Natural killer cell (primary cell): Measurements from ENCODE around the gene LHFPL2. TPM values are rescaled to one million over a fixed set of nuclear protein-coding genes. Genes with fewer than 3 reads are reported as not detected.

ENCODE experiments used
- ATAC-seq, 3 donors: fragments of 150-1000 bp in 2 of 3; fragments of 200-7000 bp in 1 of 3; cut with Tn5 transposase; 1 replicate in 1 of 3; 2 replicates in 2 of 3; pipeline ENCODE4 v1.10.0; 2021; ENCODE audit warnings: mild to moderate bottlenecking in 2 of 3, moderate library complexity in 2 of 3
- DNase-seq, 2 donors: peaks; one replicate each; pipeline versions ENCODE4 v3.0.0 to v3.0.0-alpha.2; 2013 to 2021; ENCODE audit warnings: mixed read lengths in 1 of 2
- H3K27ac ChIP-seq: one replicate; pipeline ENCODE4 v1.5.1; 2013; ENCODE audit warnings: mild to moderate bottlenecking, low read length
- H3K27me3 ChIP-seq: one replicate; pipeline ENCODE4 v1.6.1; 2013; ENCODE audit warnings: low read length; ENCODE audit not compliant: control insufficient read depth, insufficient read depth
- H3K36me3 ChIP-seq: one replicate; pipeline ENCODE4 v1.6.1; 2013; ENCODE audit warnings: low read length; ENCODE audit not compliant: control insufficient read depth, insufficient read depth
- H3K4me1 ChIP-seq: one replicate; pipeline ENCODE4 v1.6.1; 2013; ENCODE audit warnings: low read length; ENCODE audit not compliant: control insufficient read depth, insufficient read depth
- H3K4me3 ChIP-seq: one replicate; pipeline ENCODE4 v1.5.1; 2013; ENCODE audit warnings: low read length
- H3K9me3 ChIP-seq: one replicate; pipeline ENCODE4 v1.6.1; 2013; ENCODE audit warnings: low read length; ENCODE audit not compliant: control insufficient read depth, insufficient read depth
- H3K27ac Mint-ChIP-seq, 2 donors: one replicate each; pipeline ENCODE4 v1.8.0; 2022; ENCODE audit warnings: mild to moderate bottlenecking in 2 of 2, mixed read lengths in 2 of 2, moderate library complexity in 1 of 2
- H3K27me3 Mint-ChIP-seq, 2 donors: one replicate each; pipeline ENCODE4 v1.8.0; 2022; ENCODE audit warnings: low read depth in 2 of 2, mixed read lengths in 2 of 2
- H3K36me3 Mint-ChIP-seq: one replicate; pipeline ENCODE4 v1.8.0; 2022; ENCODE audit warnings: mixed read lengths
- H3K4me1 Mint-ChIP-seq, 2 donors: one replicate each; pipeline ENCODE4 v1.8.0; 2022; ENCODE audit warnings: mixed read lengths in 2 of 2
- H3K4me3 Mint-ChIP-seq: one replicate; pipeline ENCODE4 v1.8.0; 2022; ENCODE audit warnings: mild to moderate bottlenecking, moderate library complexity, mixed read lengths
- H3K9me3 Mint-ChIP-seq, 2 donors: one replicate each; pipeline ENCODE4 v1.8.0; 2022; ENCODE audit warnings: mixed read lengths in 2 of 2
- WGBS: methylation state at CpG from one replicate; pipeline ENCODE4 v1.1.7; 2013; ENCODE audit warnings: missing lambda C conversion rate; ENCODE audit not compliant: insufficient coverage; 5-methylcytosine and 5-hydroxymethylcytosine counted together
- intact Hi-C: fragments of 100-400 bp; cut with micrococcal nuclease; formaldehyde crosslinking; loops from one replicate; pipeline ENCODE4 v1.14.2; 2022
- total RNA-seq, 4 donors: library from RNA; stranded (reverse); fragments of 120-200 nt in 1 of 4; gene quantifications; one replicate each; pipeline versions ENCODE4 v1.2.3 to v1.2.4, GENCODE V29; 2013 to 2022
- TF ChIP-seq, protein P1 (sequence below): fragments of 200-600 bp; IDR thresholded peaks from one replicate; pipeline ENCODE4 v1.8.0; 2022; ENCODE audit warnings: antibody characterized with exemption

Gene LHFPL2
- total RNA-seq, 3 donors from 2014 or later (not counting 1 experiment from before 2014, with no cell fraction given), result 0.85 to 1.9 (median 1.00) TPM

GRCh38 chr5:78534148-78534904, 114.2 kb downstream of the LHFPL2 start:
- H3K4me1 Mint-ChIP-seq, result peaks cover 0 to 6% of the 10 kb centered on the region in 2 donors
- DNase-seq (no peak), ATAC-seq (peak in 1 of 3 donors; percentile 18)
- H3K36me3 ChIP-seq, result no peaks in the 10 kb centered on the region
- H3K27ac Mint-ChIP-seq, result no peak overlapping the region
- no peaks in the 10 kb centered on the region for H3K9me3 ChIP-seq
- WGBS, result 88% methylated on average over 24 of the region's 24 CpGs
- H3K36me3 Mint-ChIP-seq, result no peaks in the 10 kb centered on the region
- H3K27ac ChIP-seq, result no peak overlapping the region
- no peaks in the 10 kb centered on the region for H3K27me3 Mint-ChIP-seq
- TF ChIP-seq, protein P1, sequence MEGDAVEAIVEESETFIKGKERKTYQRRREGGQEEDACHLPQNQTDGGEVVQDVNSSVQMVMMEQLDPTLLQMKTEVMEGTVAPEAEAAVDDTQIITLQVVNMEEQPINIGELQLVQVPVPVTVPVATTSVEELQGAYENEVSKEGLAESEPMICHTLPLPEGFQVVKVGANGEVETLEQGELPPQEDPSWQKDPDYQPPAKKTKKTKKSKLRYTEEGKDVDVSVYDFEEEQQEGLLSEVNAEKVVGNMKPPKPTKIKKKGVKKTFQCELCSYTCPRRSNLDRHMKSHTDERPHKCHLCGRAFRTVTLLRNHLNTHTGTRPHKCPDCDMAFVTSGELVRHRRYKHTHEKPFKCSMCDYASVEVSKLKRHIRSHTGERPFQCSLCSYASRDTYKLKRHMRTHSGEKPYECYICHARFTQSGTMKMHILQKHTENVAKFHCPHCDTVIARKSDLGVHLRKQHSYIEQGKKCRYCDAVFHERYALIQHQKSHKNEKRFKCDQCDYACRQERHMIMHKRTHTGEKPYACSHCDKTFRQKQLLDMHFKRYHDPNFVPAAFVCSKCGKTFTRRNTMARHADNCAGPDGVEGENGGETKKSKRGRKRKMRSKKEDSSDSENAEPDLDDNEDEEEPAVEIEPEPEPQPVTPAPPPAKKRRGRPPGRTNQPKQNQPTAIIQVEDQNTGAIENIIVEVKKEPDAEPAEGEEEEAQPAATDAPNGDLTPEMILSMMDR, result no peak
- intact Hi-C loops, result no loop called here
- no peaks in the 10 kb centered on the region for H3K9me3 Mint-ChIP-seq
- no peaks in the 10 kb centered on the region for H3K4me1 ChIP-seq
- H3K27me3 ChIP-seq, result no peaks in the 10 kb centered on the region
- H3K4me3 ChIP-seq, result no peak overlapping the region
- H3K4me3 Mint-ChIP-seq, result no peak overlapping the region

- peaks cover 0 to 4% of the 10 kb centered on the region in 2 donors for H3K27me3 Mint-ChIP-seq
- WGBS, result 62% methylated on average over 3 of the region's 3 CpGs
- no peak overlapping the region for H3K27ac ChIP-seq
- H3K27ac Mint-ChIP-seq, result no peak overlapping the region
- H3K4me1 ChIP-seq, result no peaks in the 10 kb centered on the region
- no peaks in the 10 kb centered on the region for H3K36me3 Mint-ChIP-seq
- no peaks in the 10 kb centered on the region for H3K36me3 ChIP-seq
- no peak for ATAC-seq
- DNase-seq, result no peak
- TF ChIP-seq, protein P1, result no peak
- H3K4me3 ChIP-seq, result no peak overlapping the region
- H3K9me3 Mint-ChIP-seq, result no peaks in the 10 kb centered on the region
- H3K4me1 Mint-ChIP-seq, result peaks cover 0 to 2% of the 10 kb centered on the region in 2 donors
- H3K9me3 ChIP-seq, result no peaks in the 10 kb centered on the region
- no peak overlapping the region for H3K4me3 Mint-ChIP-seq
- intact Hi-C loops, result no loop called here
- no peaks in the 10 kb centered on the region for H3K27me3 ChIP-seq
These were observed 115.2 kb downstream of the LHFPL2 start for GRCh38 chr5:78533356-78533755.

GRCh38 chr5:78530342-78531096, 118.1 kb downstream of the LHFPL2 start:
- no peak for DNase-seq
- no peak overlapping the region for H3K27ac ChIP-seq
- WGBS, result 27% methylated on average over 1 of the region's 3 CpGs

More at GRCh38 chr5:78530342-78531096, 118.1 kb downstream of the LHFPL2 start:
- no peaks in the 10 kb centered on the region for H3K27me3 ChIP-seq
- TF ChIP-seq, protein P1, result no peak
- Mint-ChIP-seq H3K4me1 (no peaks in the 10 kb centered on the region), H3K27me3 (peaks cover 8 to 25% of the 10 kb centered on the region in 2 donors), H3K36me3 (no peaks in the 10 kb centered on the region), H3K4me3 (no peak overlapping the region), H3K27ac (no peak overlapping the region), H3K9me3 (no peaks in the 10 kb centered on the region)
- intact Hi-C loops, result no loop called here
- no peak for ATAC-seq
- no peaks in the 10 kb centered on the region for H3K36me3 ChIP-seq
- H3K4me3 ChIP-seq, result no peak overlapping the region
- H3K9me3 ChIP-seq, result no peaks in the 10 kb centered on the region
- H3K4me1 ChIP-seq, result no peaks in the 10 kb centered on the region
